NCI-H146 treated with DMSO at 0.1 percent for 48 hours (cell line): ENCODE data around the gene AGFG1.
A peak's percentile ranks its signal among the peaks of the same experiment; 100 is the strongest.

ENCODE experiments used
- DNase-seq: peaks from one replicate; lab custom pipeline; 2025; ENCODE audit not compliant: unreplicated experiment; lab: John Stamatoyannopoulos, UW

Gene AGFG1

DNA sequence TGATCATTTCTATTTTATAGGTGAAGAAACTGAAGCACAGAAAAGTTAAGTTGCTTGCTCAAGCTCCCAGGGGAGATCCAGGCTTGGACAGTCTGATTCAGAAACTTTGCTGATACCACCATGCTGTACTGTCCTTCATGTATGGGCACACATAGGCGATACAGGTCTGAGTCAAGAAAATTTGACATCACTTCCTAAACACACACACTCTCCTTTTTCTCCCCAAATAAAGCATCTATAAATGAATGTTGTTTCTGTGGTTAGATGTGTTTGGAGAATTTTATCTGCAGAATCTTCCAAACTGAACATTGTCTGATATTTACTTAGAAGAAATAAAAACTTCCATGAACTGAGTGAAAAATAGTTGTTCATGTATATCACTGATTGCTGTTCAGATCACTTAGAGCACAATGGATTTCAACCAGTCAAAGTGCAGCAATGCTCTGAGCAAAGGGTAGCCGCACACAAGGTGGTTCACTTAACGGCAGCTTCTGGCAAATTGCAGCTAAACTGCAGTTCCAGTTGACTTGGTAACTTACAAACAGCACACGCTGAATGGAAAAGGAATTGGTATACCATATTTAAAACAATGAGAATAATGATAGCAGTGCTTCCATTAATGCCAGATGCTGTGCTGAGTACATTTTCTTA is 10.0 kb upstream of the AGFG1 start:
- DNase-seq = no peak

DNA sequence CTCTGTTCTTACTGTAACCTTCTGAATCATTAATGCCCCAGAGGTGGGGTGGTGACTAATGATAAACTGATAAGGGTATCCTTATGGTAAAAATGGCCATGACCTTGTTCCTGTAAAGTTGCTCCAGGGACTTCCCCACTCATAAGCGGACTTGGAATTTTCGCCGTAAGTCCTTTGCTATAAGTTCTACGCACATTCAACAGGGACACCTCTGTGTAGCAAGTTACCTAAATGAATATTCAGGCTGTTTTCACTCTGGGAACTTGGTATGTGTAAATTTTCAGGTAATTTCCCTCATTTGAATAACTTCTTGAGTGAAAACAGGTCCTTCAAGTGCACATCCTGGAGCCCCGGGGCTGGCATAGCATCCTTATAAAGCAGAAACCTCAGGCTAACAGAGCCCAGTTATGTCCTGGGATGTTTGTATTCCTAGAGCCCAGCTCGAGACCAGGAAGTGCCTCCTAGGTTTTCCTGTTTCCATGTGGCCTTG is 9.4 kb upstream of the AGFG1 start:
- no peak for DNase-seq

DNA sequence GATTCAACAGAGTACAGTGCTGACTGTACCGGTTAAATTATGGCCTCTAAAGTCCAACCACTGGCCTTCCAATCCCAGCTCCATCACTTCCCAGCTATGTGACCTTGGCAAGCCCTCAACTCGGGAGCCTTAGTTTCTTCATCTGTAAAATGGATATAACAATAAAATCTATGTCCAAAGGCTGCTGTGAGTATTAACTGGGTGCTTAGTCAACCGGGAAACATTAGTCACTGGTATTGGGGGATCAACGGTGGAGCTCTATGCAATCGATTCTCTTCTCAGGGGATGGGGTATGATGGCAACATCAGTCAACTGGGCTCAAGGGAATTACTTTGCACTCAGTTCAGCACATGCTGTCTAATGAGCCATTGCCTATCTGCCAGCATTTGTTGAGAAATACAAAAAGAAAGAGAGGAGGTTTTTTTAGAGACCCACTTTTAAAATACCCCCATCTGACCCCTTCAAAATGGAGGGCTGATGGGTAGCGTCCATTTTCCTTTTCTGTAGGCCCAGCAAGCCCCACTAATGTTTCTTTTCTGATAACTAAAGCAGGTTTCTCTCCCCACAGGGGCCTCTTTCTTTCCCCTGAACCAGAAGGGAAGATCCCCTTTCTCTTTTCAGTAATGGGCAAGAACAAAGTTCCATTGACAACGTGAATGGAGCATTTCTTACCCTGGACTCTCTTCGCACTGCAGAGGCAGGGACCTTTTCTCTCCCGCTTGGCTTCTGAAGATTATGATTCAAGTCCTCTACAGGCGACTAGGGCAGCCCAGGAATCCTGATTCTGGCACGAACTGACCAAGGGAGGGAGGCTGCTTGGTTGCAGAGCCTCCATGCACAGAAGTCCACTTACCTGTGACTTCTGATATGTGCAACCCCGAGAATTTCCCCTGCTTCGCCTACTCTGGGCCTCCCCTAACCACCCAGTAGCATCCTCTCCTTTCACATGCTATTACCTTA is 8.7 kb upstream of the AGFG1 start:
- no peak for DNase-seq

DNA sequence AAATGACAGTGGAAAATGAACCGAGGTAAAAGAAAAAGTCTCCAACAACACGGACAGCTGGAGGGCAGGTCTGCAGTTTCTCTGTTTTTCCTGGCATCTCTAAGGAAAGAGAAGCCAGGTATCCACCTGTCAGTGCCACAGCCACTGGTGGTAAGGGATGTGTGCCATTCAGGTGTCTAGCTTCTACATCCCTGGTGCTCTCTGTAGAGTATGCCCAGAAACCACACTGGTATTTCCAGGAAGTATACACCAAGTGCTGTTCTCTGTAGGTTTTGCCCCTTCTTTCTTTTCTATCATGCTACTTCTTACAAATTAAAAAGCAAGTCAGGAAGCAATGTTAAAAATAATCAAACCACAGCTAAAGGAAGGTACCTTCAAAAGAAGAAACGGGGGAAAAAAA is 7.6 kb upstream of the AGFG1 start:
- no peak for DNase-seq

DNA sequence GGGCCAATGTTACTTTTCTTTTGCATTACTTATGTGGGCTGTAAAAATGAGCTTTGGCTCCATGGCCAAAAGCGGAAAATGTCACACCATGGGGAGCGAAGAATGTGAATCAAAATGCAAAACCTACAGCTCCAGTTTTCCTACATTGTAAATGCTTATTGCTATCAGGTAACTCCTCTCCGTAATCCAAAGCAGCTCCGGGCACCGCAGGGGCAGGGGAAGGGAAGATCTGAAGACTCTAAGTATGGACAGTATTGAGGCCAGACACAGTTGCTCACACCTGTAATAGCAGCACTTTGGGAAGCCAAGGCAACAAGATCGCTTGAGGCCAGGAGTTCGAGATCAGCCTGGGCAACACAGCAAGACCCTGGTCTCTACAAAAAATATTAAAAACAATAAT is 7.1 kb upstream of the AGFG1 start:
- no peak for DNase-seq

DNA sequence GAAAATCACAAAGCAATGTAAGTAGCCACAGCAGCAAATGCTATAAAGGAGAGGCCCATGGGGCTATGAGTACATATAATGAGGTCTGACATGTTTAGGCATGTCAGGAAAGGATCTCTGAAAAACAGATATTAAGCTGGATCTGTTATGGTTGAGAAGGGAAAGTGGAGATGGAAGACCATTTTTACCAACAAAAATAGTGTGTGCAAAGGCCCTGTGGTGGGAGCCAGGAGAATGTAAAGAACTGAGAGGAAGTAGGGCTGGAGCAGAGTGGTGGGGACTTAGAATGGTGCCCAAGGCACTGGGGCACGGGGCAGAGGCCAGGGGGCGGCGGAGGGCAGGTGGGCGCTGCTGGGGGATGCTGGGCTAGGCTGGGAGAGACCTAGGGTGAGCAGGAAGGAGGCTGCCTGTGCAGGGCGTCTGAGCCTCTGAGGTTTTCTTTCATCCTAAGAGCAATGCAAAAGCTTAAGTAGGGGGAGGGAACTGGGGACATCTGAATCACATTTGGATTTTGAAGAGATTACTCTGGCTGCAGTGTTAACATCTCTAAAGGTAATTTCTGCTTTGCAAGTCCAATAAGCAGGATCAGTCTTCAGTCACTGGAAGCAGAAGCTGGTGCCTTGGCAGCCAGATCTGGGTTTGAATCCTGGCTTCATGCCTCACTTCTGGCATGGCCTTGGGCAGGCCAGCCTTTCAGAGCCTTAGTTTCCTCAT is 4.9 kb upstream of the AGFG1 start:
- no peak for DNase-seq

DNA sequence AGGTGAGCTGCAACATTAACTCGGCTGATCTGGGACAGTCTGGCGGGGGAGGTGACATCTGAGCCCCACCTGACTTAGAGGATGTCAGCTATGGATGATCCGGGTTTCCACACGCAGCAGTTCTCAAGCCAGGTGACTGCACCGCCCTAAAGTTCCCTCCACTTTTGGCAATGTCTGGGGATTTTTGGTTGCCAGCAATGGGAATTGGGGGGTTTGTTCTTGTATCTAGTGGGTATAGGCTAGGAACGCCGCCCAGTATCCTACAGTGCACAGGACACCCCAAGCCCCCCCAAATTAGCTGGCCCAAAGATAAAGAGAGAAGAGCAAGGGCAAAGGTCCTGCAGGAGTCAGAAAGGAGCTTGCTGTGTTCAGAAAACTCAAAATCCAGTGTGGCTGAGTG is 544 bp upstream of the AGFG1 start:
- no peak for DNase-seq

DNA sequence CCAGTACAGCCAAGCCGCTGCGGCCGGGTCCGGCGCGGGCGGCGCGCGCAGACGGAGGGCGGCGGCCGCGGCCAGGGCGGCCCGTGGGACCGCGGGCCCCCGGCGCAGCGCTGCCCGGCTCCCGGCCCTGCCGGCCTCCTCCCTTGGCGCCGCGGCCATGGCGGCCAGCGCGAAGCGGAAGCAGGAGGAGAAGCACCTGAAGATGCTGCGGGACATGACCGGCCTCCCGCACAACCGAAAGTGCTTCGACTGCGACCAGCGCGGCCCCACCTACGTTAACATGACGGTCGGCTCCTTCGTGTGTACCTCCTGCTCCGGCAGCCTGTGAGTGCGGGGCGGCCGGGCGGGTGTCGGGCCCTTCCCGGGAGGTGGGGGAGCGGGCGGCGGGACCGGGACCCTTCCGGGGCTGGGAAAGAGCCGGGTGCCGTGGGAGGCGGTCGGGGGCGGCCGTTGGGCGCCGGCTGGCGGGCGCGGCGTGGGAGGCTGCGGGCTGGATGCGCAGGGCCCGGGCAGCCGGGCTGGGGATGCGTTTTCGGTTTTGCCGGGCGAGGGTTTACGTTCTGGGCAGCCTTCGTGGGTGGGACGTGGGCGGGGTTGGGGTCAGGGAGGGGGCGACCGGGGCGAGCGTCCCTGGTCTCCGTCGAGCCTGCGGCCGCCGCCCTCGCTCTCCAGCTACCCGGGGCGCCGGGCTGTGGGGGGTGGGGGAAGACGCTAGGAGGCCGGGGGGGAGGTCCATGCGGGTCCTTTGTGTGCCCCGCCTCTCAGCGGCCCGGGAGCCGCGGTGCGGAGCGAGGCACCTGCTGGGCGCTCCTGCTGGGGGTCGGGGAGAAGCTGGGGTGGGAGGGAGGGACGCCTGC is 537 bp downstream of the AGFG1 start:
- DNase-seq = peak; percentile 15

DNA sequence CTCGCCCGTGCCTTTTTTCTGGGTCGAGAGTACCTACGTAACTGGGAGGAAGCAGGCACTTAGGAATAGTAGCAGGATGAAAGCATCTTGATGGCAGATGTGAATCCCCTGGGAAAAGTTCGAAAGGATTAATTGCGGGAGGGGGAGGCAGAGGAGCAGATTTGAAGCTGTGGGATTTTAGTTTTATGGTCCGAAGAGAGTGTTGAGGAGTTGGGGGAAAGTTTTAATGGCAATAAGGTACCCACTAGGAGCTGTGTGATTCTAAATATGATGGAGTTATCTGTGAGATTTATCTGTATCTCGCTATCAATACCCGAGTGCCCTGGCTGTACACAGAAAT is 1.1 kb downstream of the AGFG1 start:
- DNase-seq = no peak

DNA sequence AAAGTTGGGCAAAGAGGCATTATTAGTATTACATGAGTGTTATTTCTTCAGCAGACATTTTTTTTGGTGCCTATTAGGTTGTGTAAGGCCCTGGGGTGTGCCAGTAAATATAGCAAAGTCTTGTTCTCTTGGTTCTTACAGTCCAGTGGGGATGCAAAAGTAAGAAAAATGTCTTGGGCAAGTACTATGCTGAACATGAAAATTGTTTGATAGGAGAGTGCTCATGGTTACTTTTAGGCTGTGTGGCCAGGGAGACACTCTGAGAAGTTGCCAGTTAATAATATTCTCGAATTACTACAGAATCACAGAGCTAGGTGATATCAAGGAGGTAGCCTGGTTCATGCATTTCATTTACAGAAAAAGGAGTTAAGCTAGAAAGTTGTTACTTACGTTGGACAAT is 1.9 kb downstream of the AGFG1 start:
- DNase-seq = no peak

DNA sequence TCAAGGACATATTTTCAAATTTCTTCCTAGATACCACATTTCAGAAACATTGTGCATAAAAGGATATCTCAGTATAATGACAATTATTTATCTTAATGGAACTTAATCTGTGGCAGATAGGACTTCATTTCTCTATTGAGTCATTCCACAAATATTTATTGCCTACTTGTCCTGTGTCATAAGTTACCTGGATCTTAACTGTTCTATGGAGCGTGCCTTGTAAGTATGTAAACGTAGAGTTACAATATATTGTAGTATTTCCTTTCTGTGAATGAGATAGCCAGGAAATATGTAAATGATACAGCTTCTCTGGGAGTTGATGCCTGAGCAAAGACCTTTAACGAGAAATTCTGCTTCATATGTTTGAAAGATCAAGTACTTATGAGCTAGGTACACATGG is 2.5 kb downstream of the AGFG1 start:
- no peak for DNase-seq

DNA sequence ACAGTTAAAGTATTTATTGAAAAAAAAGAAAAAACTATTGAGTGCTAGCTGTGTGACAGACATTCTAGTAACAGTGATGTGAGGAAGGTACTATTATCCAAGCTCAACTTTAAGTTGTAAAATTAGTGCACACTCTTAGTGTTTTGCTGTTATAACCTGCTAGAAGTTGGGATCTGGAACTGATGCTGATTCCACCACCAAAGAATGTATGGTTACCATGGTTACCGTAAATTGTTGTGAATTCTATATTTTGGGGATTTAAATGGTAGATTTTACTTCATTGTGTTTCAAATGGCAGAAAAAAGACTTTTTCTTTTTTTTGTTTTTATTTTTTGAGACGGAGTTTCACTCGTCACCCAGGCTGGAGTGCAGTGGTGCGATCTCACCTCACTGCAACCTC is 5.3 kb downstream of the AGFG1 start:
- DNase-seq = no peak

DNA sequence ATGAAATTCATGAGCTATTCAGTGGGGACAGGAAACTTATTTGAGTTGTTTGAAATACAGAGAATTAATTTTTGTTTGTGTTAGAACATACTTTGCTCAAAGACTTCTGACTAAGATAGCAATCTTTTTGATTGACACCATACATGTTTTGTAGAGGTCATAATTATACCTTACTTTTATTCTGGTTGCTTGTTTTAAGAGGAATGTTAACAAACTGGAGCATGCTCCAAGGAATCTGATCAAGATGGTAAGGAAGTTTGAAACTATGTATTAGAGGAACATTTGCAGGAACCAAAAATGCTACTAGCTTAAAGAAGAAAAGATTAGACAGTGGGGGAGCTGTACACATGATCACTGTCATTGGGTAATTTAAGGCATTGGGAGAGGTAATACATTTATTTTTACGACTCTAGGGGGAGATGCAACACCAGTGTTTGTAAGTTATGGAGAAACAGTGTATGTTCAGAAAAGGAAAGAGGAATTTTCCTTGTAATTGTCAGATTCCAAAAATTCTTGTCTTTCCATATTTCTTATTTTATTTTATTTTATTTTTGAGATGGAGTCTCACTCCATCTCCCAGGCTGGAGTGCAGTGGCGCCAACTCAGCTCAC is 8.0 kb downstream of the AGFG1 start:
- DNase-seq = no peak

DNA sequence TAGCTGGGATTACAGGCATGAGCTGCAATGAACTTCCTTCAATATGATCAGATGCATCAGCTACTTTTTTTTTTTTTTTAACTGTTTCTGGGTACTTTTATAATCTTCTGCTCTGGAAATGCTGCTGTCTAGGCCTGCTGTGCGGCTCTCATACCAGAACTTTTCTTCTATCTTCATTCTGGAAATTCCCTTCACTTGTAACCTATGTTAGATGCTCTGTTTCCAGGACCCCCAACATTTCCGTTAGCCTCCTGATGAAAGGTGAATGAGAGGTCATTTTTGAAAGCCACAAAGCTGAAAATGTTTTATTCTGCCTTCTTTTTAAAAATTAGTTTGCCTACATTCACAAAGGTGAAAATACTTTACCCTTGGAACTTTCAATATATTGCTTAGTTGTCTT is 8.6 kb downstream of the AGFG1 start:
- DNase-seq = no peak

DNA sequence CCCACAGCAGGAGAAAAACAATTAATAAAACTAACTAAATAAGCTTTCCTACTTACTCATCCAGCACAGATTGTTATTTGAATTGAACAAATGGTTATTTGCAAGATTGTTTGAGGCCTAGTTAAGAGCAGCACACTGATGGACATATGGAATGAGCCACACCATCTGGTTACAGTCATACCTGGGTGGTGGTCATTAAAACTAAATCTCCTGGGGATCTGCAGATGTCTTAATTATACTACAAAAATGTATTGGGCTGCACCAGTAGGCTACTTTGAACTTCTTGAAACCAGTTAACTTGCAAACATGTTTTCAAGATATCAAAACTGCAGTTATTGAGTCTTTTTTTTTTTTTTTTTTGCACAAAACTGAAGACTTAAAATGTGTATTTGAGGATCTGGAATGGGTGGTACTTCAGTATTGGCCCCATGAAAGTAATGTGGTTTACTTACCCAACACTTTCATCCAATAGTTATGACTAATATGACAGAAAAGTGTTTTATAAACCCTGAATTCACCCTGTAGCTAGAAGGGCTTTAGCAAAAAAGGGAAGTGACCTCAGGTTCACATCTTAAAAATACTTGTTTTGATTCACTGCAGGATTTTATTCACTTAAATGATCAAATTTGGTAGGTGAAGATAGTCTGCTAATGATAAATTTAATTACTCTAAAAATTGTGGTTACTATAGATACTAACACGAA is 10.8 kb downstream of the AGFG1 start:
- DNase-seq = no peak

DNA sequence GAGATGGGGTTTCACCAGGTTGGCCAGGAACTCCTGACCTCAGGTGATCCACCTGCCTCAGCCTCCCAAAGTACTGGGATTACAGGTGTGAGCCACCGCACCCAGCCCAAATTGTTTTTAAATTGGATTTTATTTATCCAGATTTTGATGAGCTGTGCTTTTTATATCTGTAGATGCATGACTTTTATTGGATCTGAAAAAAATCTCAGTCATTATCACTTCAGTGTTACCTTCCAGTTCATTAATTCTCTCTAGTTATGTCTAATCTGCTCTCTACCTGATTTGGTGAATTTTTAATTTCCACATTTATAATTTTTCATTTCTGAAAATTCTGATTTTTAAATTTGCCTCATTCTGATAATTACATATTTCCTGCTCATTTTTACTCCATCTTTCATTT is 13.5 kb downstream of the AGFG1 start:
- DNase-seq = no peak

DNA sequence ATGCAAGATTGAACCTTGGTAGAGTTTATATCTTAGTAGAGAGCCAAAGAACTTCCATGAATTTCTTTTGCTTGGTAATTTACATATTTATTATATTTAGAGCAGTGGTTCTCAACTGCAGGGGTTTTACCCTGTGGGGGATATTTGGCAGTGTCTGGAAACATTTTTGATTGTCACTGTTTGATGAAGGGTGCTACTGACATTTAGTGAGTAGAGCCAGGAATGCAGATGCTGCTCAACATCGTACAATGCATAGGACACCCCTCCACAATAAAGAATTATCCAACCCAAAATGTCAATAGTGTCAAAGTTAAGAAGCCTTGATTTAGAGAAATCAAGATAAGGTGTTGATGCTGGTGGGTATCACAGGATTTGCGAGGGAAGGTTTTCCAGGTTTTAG is 14.7 kb downstream of the AGFG1 start:
- DNase-seq = no peak

DNA sequence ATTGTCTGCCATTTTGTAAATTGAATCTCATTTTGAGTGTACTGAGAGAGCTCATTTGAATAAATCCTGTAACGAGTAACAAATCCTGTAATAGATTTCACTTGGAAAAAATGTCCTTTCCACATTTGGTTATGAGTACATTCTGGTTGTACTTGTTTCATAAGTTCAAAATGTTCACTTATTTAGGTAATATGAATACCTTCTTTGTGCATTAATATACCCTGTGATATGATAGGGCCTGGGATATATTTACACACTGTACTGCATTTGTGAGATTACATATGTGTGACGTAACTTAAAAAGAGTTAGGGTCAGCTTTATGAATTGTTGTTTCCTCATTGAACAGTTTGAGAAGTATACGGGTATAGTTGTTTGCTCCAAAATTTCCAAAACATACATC is 16.1 kb downstream of the AGFG1 start:
- DNase-seq = no peak

DNA sequence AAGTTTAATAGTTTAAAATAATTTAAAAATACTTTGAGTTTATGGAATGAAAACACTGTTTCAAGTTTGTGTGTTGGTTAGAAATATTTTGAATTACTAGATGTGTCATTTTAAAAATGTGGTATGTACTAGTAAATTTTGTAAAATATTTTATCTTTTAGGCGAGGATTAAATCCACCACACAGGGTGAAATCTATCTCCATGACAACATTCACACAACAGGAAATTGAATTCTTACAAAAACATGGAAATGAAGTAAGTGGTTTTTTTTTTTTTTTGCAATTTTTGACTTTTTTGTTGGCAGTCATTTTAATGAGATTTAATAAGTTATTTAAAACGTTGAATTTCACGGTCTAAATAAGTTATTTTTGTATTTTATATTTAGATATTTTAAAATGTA is 19.4 kb downstream of the AGFG1 start:
- no peak for DNase-seq

DNA sequence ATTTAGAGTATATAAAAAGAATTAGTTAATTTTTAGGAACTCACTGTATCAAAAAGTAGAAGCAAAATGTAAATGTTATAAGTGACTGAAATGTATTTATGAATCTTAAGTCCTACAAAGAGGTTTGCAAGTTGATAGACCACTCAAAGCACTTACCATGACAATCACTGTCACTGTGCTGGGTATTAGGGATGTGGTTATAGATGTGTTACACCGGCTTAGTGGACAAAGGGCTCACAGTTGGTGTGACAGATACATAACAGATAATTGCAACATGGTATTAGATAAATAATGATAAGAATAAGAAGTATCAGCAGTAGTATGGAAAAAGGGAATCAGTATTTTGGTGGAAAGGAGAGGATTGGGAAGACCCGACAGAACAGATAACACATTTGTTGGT is 21.6 kb downstream of the AGFG1 start:
- DNase-seq = no peak
